Effector memory CD4-positive, alpha-beta T cell (primary cell): ENCODE data around the gene DNAH7.

Experiments used
- DNase-seq, 3 donors: peaks; one replicate each; pipeline ENCODE4 v3.0.0-alpha.2; 2020
- H3K27ac ChIP-seq: 2 replicates; pipeline ENCODE4 v1.7.0; 2013; ENCODE audit warnings: mild to moderate bottlenecking, low read length, moderate library complexity; ENCODE audit not compliant: insufficient read depth, poor library complexity, severe bottlenecking
- H3K27me3 ChIP-seq: replicated peaks from 2 replicates; pipeline ENCODE4 v1.7.0; 2013; ENCODE audit warnings: mild to moderate bottlenecking, low read length; ENCODE audit not compliant: insufficient read depth, control insufficient read depth, poor library complexity, severe bottlenecking
- H3K36me3 ChIP-seq: 2 replicates; pipeline ENCODE4 v1.7.0; 2013; ENCODE audit warnings: mild to moderate bottlenecking, low read length, moderate library complexity; ENCODE audit not compliant: control insufficient read depth, insufficient read depth
- H3K4me1 ChIP-seq: 2 replicates; pipeline ENCODE4 v1.7.0; 2013; ENCODE audit warnings: low read length, mild to moderate bottlenecking; ENCODE audit not compliant: control insufficient read depth, insufficient read depth, poor library complexity, severe bottlenecking
- H3K4me3 ChIP-seq: 2 replicates; pipeline ENCODE4 v1.7.0; 2013; ENCODE audit warnings: low read length, low read depth, mild to moderate bottlenecking; ENCODE audit not compliant: insufficient read depth, poor library complexity, severe bottlenecking
- H3K9me3 ChIP-seq: 2 replicates; pipeline ENCODE4 v1.7.0; 2013; ENCODE audit warnings: mild to moderate bottlenecking, low read length, moderate library complexity; ENCODE audit not compliant: control insufficient read depth
- total RNA-seq, 3 donors: gene quantifications; one replicate each; lab custom pipeline; 2026; lab: John Stamatoyannopoulos, UW

The DNAH7 gene
- total RNA-seq: 0 reads per million in 3 donors

DNA sequence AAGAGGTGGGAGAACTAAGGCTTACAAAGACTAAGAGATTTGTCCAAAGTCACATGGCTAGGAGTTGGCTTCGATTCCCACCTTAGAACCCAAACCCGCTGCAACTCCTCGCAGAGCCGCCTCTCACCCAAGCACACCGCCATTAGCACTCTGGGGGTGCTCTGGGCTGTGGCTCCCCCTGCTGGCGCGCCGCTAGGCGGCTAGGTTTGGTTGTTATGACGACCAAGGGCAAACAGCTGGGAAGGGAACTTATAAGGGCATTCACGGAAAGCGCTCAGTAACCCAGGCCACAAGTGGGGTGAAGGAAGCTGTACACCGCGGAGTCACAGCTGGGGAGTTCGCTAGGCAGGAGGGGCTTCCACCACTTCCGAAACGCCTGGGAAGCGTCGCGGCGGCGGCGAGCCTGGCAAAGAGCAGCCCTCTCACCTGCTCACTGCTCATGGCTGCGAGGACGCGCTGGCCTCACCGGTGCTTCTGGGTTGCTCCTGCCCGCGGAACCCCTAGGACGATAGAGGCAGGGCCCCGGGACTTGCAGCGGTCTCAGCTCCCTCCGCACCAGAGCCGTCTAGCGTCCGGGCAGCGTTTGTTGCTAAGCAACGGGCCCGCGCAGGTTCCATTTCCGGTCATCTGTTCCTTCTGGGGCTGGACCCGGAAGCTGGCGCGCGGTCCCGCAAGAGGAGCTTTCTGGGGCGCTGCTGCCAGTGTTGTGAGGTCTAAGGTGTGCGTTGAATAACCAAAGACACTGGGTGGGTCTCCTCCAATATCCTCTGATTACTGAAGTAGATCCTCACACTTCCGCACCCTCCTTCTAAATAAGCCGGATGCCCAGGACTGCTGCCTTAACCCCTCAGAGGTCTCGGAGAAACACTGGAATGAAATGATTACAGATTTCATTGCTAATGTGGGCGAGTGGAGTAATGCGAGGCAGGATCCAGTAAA is at the start of gene DNAH7:
Gene DNAH7 (minus strand): TSS at position 567 of the 939 bp plus-strand sequence. CDS start 126 bp downstream, at position 441.
- Histone ChIP-seq H3K27me3 (no peaks in the 10 kb centered on the region), H3K4me1 (peaks cover 9% of the 10 kb centered on the region), H3K9me3 (no peaks in the 10 kb centered on the region), H3K36me3 (no peaks in the 10 kb centered on the region), H3K27ac (peak within 1 kb of the TSS; percentile 44), H3K4me3 (peak within 1 kb of the TSS; percentile 49)
- DNase-seq: peak; percentile 83 to 88 (median 87)

DNA sequence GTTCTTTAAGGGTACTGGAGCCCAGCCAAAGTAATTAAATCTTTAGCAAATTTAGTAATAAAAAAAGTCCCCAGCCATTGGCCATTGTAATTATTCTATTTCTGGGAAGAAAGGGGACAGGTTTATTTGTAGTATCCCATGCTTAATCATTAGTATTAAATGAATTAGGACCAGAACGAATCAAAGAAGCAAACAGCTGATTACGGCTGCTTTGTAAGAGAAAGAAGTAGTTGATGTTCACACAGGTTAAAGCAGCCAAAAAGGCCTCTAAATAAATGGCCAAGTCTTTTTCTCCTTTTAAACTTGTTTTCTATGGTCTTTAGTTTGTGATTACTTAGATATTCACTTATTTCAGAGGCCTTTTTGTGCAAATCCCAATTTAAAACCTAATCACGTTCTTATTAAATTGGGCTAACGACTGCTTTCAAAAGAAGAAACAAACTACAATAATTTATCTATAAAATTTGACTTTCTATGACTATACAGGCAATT is 48.6 kb upstream of the DNAH7 start:
- Histone ChIP-seq H3K27ac (no peak overlapping the region), H3K4me1 (peaks cover 2% of the 10 kb centered on the region), H3K27me3 (no peaks in the 10 kb centered on the region), H3K36me3 (no peaks in the 10 kb centered on the region), H3K4me3 (no peak overlapping the region), H3K9me3 (no peaks in the 10 kb centered on the region)
- no peak for DNase-seq

DNA sequence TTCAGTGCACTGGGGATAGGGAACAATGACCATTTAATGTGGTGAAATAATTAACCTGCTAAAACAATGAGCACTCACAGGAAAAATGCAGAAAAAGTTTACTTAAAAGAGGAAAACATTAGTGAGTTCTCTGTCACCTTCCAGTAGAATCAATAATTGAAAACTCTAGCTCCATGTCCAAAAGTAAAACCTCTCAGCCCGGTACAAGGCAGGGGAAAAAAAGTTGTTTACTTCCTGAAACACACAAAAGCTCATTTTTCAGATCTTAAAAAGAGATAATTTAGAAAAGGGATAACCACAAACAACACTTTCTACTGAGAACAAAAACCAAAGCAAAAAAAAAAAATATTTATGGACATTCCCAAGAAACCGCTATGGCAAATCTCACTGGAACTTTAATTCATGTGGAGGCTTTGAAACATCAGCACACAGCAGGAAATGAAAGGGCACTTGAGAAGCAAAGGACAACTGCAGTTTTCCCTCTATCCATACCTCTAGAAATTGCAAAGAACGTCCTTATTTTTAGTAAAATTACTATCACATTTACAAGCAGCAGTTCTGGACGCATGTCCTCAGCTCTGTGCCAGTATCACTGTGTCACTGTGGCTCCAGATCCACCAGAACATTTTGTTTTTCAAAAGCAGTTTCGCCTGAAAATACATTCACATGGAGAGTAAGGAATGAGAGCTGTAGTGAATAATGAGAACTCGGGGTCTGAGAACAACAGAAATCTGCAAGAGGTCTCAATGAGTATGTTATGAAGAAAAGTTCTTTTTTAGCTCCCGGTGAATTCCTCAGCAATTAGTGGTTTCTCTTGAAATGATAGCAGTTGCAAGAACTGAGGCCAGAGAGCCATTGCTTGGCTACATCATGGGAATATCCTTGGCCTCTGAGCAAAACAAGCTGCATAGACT is 44.7 kb upstream of the DNAH7 start:
- H3K36me3 ChIP-seq: no peaks in the 10 kb centered on the region
- H3K27me3 ChIP-seq: no peaks in the 10 kb centered on the region
- H3K4me3 ChIP-seq: no peak overlapping the region
- peaks cover 2% of the 10 kb centered on the region for H3K4me1 ChIP-seq
- H3K27ac ChIP-seq: no peak overlapping the region
- H3K9me3 ChIP-seq: no peaks in the 10 kb centered on the region
- DNase-seq: no peak

DNA sequence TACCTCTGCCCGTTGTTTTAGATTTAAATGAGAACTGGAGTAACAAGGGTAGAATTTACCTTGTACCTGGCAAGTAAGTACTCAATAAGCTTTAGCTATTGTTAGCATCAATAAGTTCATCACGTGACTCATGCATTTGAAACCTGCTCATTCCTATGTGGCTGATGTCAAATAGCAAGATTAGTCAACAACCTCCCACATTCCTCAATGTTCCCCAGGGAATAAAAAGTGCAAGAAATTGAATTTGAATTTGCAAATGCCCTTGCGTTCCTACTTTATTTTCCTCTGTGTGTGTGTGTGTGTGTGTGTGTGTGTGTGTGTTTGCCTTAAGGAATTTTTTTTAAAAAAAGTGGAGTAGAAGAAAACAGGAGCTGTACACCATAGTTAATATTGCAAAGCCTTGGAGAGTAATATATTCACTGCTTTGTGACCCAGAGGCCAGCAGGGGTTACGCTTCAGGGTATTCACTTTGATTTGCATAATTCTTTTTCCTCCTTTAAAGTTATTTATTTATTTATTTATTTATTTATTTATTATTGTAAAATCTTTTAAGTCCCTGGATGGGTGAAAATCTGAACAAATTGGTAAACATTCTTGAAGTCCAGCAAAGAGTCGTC is 43.9 kb upstream of the DNAH7 start:
- Histone ChIP-seq H3K27ac (no peak overlapping the region), H3K4me1 (peaks cover 2% of the 10 kb centered on the region), H3K4me3 (no peak overlapping the region), H3K9me3 (no peaks in the 10 kb centered on the region), H3K36me3 (no peaks in the 10 kb centered on the region), H3K27me3 (no peaks in the 10 kb centered on the region)
- no peak for DNase-seq

DNA sequence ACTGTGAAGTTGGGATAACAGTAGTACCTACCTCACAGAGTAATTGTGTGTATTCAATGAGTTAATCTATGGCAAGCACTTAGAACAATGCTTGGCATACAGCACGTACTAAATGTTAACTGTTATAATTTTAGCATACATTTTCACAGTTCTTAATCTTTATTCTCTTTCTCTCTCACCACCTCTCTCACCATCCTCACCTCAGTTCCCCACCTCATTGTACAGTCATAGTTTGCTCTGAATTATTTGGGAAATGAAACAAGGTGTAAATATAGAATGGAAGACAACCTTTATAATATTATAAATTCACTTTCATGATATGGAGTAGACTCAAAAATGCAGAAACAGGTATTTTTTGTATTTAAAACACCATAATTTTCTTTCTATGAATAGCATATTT is 40.0 kb upstream of the DNAH7 start:
- Histone ChIP-seq H3K27ac (no peak overlapping the region), H3K27me3 (no peaks in the 10 kb centered on the region), H3K36me3 (no peaks in the 10 kb centered on the region), H3K4me1 (peaks cover 2% of the 10 kb centered on the region), H3K9me3 (no peaks in the 10 kb centered on the region), H3K4me3 (no peak overlapping the region)
- DNase-seq: no peak

GRCh38 chr2:196105951-196106350 is 37.3 kb upstream of the DNAH7 start:
- no peak overlapping the region for H3K4me3 ChIP-seq
- no peaks in the 10 kb centered on the region for H3K36me3 ChIP-seq
- no peak overlapping the region for H3K27ac ChIP-seq
- no peaks in the 10 kb centered on the region for H3K9me3 ChIP-seq
- no peak for DNase-seq
- no peaks in the 10 kb centered on the region for H3K27me3 ChIP-seq
- no peaks in the 10 kb centered on the region for H3K4me1 ChIP-seq

DNA sequence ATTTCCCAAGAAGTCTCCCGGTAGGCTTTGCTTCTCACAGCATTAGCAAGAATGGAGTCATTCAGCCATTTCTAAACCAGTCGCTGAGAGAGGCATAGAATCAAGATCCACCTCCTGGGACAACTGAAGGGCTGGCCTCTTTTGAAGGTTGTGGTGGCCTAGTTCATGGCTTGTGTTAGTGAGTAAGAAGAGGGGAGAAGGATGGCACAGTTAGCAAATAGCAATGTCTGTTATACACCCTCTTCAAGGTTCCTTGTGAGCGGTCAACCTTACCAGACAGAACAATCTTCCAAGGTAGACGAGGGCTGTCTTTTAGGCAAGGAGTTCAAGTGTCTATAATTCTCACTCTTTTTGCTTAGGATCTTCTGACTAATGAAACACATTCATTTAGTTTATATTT is 35.4 kb upstream of the DNAH7 start:
- no peaks in the 10 kb centered on the region for H3K27me3 ChIP-seq
- H3K27ac ChIP-seq: no peak overlapping the region
- no peak for DNase-seq
- H3K36me3 ChIP-seq: no peaks in the 10 kb centered on the region
- H3K9me3 ChIP-seq: no peaks in the 10 kb centered on the region
- H3K4me1 ChIP-seq: no peaks in the 10 kb centered on the region
- H3K4me3 ChIP-seq: no peak overlapping the region

DNA sequence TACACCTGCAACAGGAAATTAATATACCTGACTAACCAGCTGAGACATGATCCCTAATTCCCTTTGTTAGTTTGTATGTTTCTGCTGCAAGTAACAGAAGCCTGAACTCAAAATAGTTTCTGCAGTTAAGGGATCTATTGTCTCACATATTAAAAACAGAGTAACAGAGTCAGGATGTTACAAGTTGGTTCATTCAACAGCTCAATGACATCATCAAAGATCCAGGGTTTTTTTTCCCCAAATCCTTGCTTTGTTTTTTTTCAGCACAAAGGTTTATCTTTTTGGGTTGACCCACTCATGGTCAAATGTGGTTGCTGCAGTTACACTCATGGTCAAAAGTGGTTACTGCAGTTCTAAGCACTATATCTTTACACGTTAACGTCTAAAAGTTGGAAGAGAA is 35.0 kb upstream of the DNAH7 start:
- H3K27me3 ChIP-seq: no peaks in the 10 kb centered on the region

DNA sequence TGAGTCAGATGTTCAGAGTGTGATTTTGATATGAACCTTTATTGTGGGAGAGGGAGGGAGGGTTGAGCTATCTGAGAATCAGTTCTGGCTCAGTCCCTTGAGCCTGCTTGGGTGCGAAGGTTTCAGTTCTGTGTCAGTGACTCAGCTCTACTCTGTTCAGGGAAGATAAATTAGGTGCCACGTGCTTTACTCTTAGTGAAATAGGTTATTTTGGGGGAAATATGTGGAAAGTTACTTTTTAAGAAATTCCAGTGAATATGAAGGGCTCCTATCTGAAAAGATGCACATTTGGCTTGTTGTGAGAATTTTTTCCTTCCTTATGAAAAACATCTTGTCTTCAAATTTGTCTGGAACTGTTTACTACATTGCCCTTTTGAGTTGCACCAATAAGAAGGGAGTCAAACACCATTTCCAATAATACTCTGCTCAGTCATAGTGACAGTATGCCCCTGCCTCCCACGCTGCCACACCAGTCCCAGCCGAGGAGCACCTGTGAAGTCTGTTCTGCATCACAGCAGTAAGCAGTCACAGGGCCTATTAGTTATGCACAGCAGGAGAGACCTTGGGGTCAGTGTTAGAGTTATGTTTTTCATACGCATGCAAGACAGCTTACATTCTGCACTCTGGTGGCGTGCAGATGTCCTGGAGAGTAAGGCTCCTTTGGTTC is 32.8 kb upstream of the DNAH7 start:
- no peaks in the 10 kb centered on the region for H3K36me3 ChIP-seq
- H3K9me3 ChIP-seq: no peaks in the 10 kb centered on the region
- no peak overlapping the region for H3K27ac ChIP-seq
- H3K27me3 ChIP-seq: no peaks in the 10 kb centered on the region
- no peak for DNase-seq
- no peak overlapping the region for H3K4me3 ChIP-seq
- no peaks in the 10 kb centered on the region for H3K4me1 ChIP-seq

More for the DNA sequence above, 35.0 kb upstream of the DNAH7 start:
- no peaks in the 10 kb centered on the region for H3K4me1 ChIP-seq
- no peaks in the 10 kb centered on the region for H3K9me3 ChIP-seq
- no peak for DNase-seq
- no peaks in the 10 kb centered on the region for H3K36me3 ChIP-seq
- H3K27ac ChIP-seq: no peak overlapping the region
- H3K4me3 ChIP-seq: no peak overlapping the region
